ENCODE results near the gene PCDH9.

PCDH9 gene

GRCh38 chr13:67155898-67156722 lies 74.0 kb downstream of the PCDH9 start:
- TF ChIP-seq GABPA (IDR thresholded peaks at IDR 0.05; ENCODE audit: low read depth) (no peak), SPI1 (IDR thresholded peaks at IDR 0.05; ENCODE audit: borderline replicate concordance, low read depth) (no peak), CTCF (IDR thresholded peaks at IDR 0.05; ENCODE audit: insufficient read depth, low read length) (no peak), POLR2AphosphoS5 (IDR thresholded peaks at IDR 0.05; ENCODE audit: low read depth) (no peak), REST (IDR thresholded peaks at IDR 0.05; ENCODE audit: insufficient replicate concordance, low read depth) (no peak)
- no peaks in the 10 kb centered on the region for H3K27me3 ChIP-seq (ENCODE audit: insufficient read depth, poor library complexity, severe bottlenecking)
- H3K27ac ChIP-seq (replicated peaks), result no peak overlapping the region
- DNase-seq (ENCODE audit: low read depth in 1 of 2, low spot score in 1 of 2), result no peak
- H3K4me3 ChIP-seq (replicated peaks; ENCODE audit: insufficient read depth, low read length), result no peak overlapping the region

- H3K27ac ChIP-seq (replicated peaks), result no peak overlapping the region
- H3K4me3 ChIP-seq (replicated peaks; ENCODE audit: insufficient read depth, low read length), result no peak overlapping the region
- no peak for DNase-seq (ENCODE audit: low read depth in 1 of 2, low spot score in 1 of 2)
- H3K27me3 ChIP-seq (ENCODE audit: insufficient read depth, poor library complexity, severe bottlenecking), result no peaks in the 10 kb centered on the region
- TF ChIP-seq GABPA (IDR thresholded peaks at IDR 0.05; ENCODE audit: low read depth) (no peak), CTCF (IDR thresholded peaks at IDR 0.05; ENCODE audit: insufficient read depth, low read length) (no peak)
Measured at GRCh38 chr13:67152085-67152484, 78.1 kb downstream of the PCDH9 start.

- no peak overlapping the region for H3K4me3 ChIP-seq (replicated peaks; ENCODE audit: insufficient read depth, low read length)
- H3K27me3 ChIP-seq (ENCODE audit: insufficient read depth, poor library complexity, severe bottlenecking), result no peaks in the 10 kb centered on the region
- H3K27ac ChIP-seq (replicated peaks), result no peak overlapping the region
- no peak for TF ChIP-seq REST (IDR thresholded peaks at IDR 0.05; ENCODE audit: insufficient replicate concordance, low read depth)
- no peak for TF ChIP-seq CTCF (IDR thresholded peaks at IDR 0.05; ENCODE audit: insufficient read depth, low read length)
- TF ChIP-seq POLR2AphosphoS5 (IDR thresholded peaks at IDR 0.05; ENCODE audit: low read depth), result no peak
- TF ChIP-seq GABPA (IDR thresholded peaks at IDR 0.05; ENCODE audit: low read depth), result no peak
- TF ChIP-seq SPI1 (IDR thresholded peaks at IDR 0.05; ENCODE audit: borderline replicate concordance, low read depth), result no peak
- no peak for DNase-seq (ENCODE audit: low read depth in 1 of 2, low spot score in 1 of 2)
Measured at GRCh38 chr13:67151652-67152051, 78.5 kb downstream of the PCDH9 start.

GRCh38 chr13:67150608-67151007 lies 79.5 kb downstream of the PCDH9 start:
- H3K4me3 ChIP-seq (replicated peaks; ENCODE audit: insufficient read depth, low read length), result no peak overlapping the region
- no peak overlapping the region for H3K27ac ChIP-seq (replicated peaks)
- DNase-seq (ENCODE audit: low read depth in 1 of 2, low spot score in 1 of 2), result no peak
- no peaks in the 10 kb centered on the region for H3K27me3 ChIP-seq (ENCODE audit: insufficient read depth, poor library complexity, severe bottlenecking)
- TF ChIP-seq POLR2AphosphoS5 (IDR thresholded peaks at IDR 0.05; ENCODE audit: low read depth), result no peak
- no peak for TF ChIP-seq REST (IDR thresholded peaks at IDR 0.05; ENCODE audit: insufficient replicate concordance, low read depth)
- TF ChIP-seq GABPA (IDR thresholded peaks at IDR 0.05; ENCODE audit: low read depth), result no peak
- no peak for TF ChIP-seq CTCF (IDR thresholded peaks at IDR 0.05; ENCODE audit: insufficient read depth, low read length)
- TF ChIP-seq SPI1 (IDR thresholded peaks at IDR 0.05; ENCODE audit: borderline replicate concordance, low read depth), result no peak
